Measurements from ENCODE around the gene GSAP. TPM values are rescaled to one million over a fixed set of nuclear protein-coding genes. Genes with fewer than 3 reads are reported as not detected.
A peak's percentile ranks its signal among the peaks of the same experiment; 100 is the strongest.

GSAP gene
- total and polyA plus RNA-seq, 12 donors, result 1.7 to 23.7 (median 7.9) TPM

DNA sequence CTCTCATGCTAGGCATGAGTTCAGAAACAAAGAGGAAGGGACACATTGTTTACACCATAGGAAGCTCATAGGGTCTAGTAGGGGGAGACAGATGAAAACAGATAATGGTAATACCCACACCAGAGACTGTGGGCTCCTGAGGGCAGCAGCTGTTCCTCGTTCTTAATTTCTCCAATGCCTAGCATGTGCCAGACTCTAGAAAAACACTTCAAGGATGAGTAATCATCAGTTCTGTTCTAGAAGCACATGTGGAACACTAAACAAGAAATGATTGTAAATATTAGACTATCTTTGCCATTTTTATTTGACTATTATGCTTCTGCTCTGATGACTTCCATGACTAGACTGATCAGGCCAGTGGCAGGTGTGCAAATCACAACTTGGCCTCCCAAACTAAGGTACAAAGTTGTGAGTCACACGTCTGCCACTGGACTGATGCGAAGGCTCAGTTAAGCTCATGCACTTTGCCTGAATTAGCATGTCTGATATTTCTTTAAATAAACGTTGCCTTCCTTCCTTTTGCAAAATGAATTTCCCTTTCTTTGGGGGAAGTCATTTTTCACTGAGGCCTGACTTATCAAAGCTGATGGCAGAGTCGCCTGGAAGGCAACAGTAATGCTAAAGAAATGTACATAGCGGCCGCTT, 127.4 kb downstream of the GSAP start:
- TF ChIP-seq, protein P1, sequence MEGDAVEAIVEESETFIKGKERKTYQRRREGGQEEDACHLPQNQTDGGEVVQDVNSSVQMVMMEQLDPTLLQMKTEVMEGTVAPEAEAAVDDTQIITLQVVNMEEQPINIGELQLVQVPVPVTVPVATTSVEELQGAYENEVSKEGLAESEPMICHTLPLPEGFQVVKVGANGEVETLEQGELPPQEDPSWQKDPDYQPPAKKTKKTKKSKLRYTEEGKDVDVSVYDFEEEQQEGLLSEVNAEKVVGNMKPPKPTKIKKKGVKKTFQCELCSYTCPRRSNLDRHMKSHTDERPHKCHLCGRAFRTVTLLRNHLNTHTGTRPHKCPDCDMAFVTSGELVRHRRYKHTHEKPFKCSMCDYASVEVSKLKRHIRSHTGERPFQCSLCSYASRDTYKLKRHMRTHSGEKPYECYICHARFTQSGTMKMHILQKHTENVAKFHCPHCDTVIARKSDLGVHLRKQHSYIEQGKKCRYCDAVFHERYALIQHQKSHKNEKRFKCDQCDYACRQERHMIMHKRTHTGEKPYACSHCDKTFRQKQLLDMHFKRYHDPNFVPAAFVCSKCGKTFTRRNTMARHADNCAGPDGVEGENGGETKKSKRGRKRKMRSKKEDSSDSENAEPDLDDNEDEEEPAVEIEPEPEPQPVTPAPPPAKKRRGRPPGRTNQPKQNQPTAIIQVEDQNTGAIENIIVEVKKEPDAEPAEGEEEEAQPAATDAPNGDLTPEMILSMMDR (IDR thresholded peaks at IDR 0.05), result no peak
- intact Hi-C loops (cut with DNase I), result no loop called here

DNA sequence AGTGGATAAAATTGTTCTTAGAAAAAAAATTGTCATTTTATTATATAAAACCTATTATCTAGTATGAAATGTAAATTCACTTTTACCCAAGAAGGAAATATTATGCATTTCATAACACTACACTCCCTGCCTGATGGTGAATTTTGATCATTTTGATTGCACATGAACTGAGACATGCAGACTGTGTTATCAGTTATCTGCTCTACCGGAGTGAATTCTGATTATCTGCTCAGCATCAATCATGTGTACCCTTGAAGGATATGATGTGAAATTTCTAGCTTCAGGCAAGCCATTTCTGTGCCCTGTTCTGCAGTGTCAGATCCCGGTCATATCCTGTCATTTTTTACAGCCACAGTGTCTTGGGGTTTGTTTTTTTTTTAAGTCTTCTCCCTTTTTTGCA, 131.5 kb downstream of the GSAP start:
- DNase-seq (no peak), ATAC-seq (no peak)
- Histone ChIP-seq H3K9me3 (no peaks in the 10 kb centered on the region), H3K27me3 (no peaks in the 10 kb centered on the region), H3K27ac (no peak overlapping the region), H3K4me3 (no peak overlapping the region), H3K36me3 (peaks cover 0 to 33% (median 0%) of the 10 kb centered on the region in 9 donors), H3K4me1 (peaks cover 2 to 25% (median 15%) of the 10 kb centered on the region in 9 donors)
- intact Hi-C loops (cut with DNase I), result no loop called here
- WGBS, 2 donors, result 43 to 46% methylated on average over 2 of the region's 2 CpGs
- TF ChIP-seq, protein P1 (IDR thresholded peaks at IDR 0.05), result no peak

More for the DNA sequence above, 127.4 kb downstream of the GSAP start:
- no peaks in the 10 kb centered on the region for H3K27me3 ChIP-seq
- H3K4me1 ChIP-seq, result no peaks in the 10 kb centered on the region
- no peak overlapping the region for H3K4me3 ChIP-seq
- peaks cover 0 to 39% (median 4%) of the 10 kb centered on the region in 9 donors for H3K36me3 ChIP-seq
- DNase-seq (no peak), ATAC-seq (no peak)
- H3K9me3 ChIP-seq, result no peaks in the 10 kb centered on the region
- H3K27ac ChIP-seq, result no peak overlapping the region
- WGBS, 2 donors, result 75 to 81% methylated on average over 7 of the region's 7 CpGs

DNA sequence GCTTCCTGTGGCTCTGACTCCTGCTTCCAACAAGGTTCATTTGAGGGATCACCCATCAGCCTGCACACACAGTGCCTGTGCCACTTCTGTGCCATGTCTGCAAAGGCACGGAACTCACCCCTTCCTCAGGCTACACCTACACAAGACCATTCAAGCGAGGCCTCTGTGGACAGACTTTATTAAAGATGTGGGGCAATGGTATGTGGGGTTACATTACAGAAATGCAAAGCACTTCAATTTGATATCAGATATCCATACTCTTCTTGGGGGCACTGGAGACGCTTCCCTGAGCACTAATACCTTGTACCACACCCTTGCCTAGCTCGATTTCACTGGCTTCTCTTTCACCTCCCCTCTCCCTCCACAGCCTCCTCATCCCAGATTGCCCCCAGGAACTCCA, 132.1 kb downstream of the GSAP start:
- no peak for DNase-seq
- no peaks in the 10 kb centered on the region for H3K9me3 ChIP-seq
- H3K4me3 ChIP-seq, result no peak overlapping the region
- 88 to 89% methylated on average over 4 of the region's 4 CpGs for WGBS, 2 donors
- no peak for ATAC-seq
- peaks cover 2 to 25% (median 15%) of the 10 kb centered on the region in 9 donors for H3K4me1 ChIP-seq
- no peak overlapping the region for H3K27ac ChIP-seq
- no peaks in the 10 kb centered on the region for H3K27me3 ChIP-seq
- TF ChIP-seq, protein P1 (IDR thresholded peaks at IDR 0.05), result no peak
- H3K36me3 ChIP-seq, result peaks cover 0 to 33% (median 0%) of the 10 kb centered on the region in 9 donors
- intact Hi-C loops (cut with DNase I), result no loop called here

DNA sequence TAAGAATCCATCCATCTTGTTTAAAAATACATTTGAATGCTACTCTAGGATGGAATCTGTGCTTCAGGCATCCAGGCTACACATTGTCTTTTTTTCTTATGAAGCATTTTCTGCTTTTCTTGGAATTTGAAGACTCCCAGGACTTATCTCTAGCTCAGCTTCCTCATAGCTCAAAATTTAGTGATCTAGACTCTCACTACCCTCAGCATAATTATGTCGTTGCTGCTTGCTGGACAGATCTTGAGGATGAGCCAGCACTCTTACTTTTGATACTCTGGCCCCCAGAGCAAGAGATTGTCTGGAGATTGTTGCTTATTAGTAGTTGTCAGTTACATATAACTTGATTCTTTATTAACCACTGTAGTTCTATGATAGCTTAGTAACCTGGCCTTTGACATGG, 133.3 kb downstream of the GSAP start:
- Histone ChIP-seq H3K27ac (peak overlapping the region in 1 of 10 donors; percentile 52), H3K36me3 (peaks cover 0 to 23% (median 0%) of the 10 kb centered on the region in 9 donors), H3K27me3 (no peaks in the 10 kb centered on the region), H3K9me3 (no peaks in the 10 kb centered on the region), H3K4me1 (peaks cover 2 to 25% (median 15%) of the 10 kb centered on the region in 9 donors), H3K4me3 (no peak overlapping the region)
- ATAC-seq, result peak in 1 of 8 donors; percentile 67
- WGBS, 2 donors, result 15 to 24% methylated on average over 1 of the region's 1 CpG
- TF ChIP-seq, protein P1 (IDR thresholded peaks at IDR 0.05), result no peak
- no peak for DNase-seq
- intact Hi-C loops (cut with DNase I), result no loop called here
